GM18505 (cell line): ENCODE data around the gene ZNF80.

Experiments used
- ATAC-seq: cut with Tn5 transposase; IDR thresholded peaks from one replicate; pipeline ENCODE4 v1.9.1; 2021; ENCODE audit not compliant: unreplicated experiment
- POLR2A ChIP-seq: IDR thresholded peaks from 4 replicates; pipeline ENCODE4 v1.6.1; 2011; ENCODE audit warnings: borderline replicate concordance; ENCODE audit not compliant: insufficient read depth, insufficient read length; ENCODE audit errors: extremely low read depth

The ZNF80 gene

DNA sequence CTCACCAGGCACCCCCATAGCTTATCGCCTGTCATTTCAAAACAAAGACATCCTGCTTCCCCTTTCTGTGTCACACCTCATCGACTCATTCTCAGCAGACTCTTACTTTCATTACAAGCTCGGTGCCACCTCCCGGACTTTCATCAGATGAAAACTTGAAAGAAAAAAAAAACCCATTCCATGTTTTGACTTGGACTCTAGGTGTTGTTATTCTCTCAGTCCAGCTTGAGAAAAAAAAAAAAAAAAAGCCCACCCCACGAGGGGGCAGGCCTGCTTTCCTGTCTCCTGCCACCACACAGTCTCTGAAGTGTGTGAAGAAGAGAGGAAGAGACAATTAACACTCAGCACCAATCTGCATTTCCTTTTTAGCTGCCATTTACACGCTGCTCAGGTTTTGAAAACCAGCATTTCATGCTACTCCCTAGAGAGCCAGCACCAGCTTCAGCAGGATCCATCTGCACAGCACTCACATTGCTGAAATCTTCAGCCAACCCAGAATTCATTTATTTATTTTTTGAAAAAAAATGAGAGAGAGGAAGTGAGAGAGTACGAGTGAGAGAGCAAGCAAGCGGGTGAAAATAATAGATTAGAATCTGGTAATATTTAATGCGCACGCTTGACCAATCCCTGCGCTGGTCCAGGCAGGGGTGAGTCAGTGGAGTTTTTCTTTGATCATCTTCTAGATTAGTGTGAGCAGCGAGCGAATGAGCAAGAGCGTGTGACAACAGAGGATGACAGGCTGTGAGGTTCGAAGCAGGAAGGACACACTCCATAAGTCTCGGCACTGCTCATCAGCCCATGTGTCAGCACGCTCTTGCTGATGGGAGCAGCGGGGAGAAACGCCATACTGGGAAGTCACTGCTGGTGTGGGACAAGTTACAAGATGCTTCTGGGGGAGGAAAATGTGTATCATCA lies 23.5 kb downstream of the ZNF80 start:
- ATAC-seq = peak; percentile 82
- no peak for TF ChIP-seq POLR2A

DNA sequence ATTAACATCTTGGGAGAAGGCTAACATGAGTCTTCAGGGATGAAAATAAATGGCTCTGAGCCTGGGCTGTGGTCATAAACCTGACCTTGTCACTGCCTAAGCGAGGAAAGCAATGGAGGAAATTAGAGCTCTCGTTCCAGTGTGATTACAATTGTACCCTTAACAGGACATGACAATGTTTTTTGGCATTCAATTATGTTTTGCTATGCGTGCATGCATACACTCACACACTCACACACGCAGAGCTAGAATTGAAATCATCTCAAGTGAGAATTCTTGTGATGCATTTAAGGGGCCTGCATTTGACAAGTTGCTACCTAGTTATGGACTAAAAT lies 24.1 kb downstream of the ZNF80 start:
- no peak for ATAC-seq
- TF ChIP-seq POLR2A = no peak

DNA sequence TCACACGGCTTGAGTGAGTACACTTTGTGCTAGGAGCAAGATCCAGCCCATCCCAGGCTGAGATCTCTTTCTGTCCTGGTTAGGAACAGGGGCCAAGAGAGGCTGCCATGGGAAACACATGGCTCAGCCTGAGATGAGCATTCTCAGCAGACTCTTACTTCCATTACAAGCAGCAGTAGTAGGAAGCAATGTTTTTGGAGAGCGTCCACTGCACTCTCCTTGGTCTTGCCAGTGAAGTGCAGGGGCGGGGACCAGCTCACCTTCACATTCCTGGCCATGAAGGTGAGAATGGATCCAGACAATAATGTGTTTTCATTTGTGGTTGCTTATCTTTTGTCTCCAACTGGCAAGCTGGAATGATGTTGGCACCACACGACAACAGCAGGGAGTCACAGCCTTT lies 24.7 kb downstream of the ZNF80 start:
- no peak for TF ChIP-seq POLR2A
- no peak for ATAC-seq

DNA sequence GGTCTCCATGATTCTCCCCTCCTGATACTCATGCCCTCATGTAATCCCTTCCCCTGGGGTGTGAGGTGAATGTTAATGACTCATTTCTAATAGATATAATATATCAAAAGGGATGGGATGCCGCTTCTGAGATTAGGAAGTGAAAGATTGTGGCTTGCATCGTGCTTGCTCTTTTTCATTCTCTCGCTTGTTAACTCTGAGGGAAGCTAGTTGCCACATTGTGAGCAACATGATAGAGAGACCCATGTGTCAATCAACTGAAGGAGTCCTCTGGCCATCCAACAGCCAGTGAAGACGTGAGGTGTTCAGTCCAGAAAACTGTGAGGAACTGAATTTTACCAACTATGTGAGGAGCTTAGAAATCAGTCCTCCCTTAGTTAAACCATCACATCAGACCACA lies 29.6 kb downstream of the ZNF80 start:
- no peak for TF ChIP-seq POLR2A
- ATAC-seq = peak; percentile 94

DNA sequence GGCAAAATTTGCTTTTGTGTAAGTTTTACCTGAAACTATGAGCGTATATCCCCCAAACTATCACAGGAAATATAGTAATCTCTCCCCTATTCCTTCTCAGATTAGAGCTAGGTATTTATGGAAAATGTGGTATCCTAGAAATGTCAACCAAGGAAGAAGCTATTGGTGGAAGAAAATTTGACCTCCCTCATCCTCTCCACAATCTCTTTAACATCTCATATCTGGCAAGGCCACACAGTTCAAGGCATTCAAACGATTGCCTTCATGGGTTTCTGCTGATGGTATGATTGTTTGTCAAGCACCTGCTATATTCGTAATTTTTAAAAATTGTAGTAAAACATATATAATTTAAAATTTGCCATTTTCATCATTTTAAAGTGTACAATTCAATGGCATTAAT lies 31.0 kb downstream of the ZNF80 start:
- TF ChIP-seq POLR2A = no peak
- no peak for ATAC-seq

DNA sequence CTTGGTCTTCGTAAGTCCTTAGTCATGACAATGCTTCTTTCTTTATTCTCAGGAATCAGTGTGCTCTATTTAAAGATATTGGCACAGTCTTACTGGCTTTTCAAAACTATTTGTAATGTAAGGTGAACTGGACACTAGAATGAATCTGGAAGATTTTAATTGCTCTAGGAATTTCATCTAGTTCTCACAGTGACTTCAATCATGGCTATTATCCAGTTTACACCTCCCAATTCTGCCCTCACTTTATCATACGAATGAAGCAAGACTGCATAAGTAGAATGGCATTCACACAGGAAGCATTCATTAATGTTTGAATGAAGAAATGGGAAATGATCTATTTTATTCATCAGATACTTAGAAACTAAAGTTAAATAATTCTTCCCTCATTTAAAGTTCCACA lies 31.8 kb downstream of the ZNF80 start:
- no peak for TF ChIP-seq POLR2A
- ATAC-seq = no peak

- ATAC-seq = no peak
- TF ChIP-seq POLR2A = no peak
Measured at GRCh38 chr3:114194750-114195149, 42.6 kb downstream of the ZNF80 start.

DNA sequence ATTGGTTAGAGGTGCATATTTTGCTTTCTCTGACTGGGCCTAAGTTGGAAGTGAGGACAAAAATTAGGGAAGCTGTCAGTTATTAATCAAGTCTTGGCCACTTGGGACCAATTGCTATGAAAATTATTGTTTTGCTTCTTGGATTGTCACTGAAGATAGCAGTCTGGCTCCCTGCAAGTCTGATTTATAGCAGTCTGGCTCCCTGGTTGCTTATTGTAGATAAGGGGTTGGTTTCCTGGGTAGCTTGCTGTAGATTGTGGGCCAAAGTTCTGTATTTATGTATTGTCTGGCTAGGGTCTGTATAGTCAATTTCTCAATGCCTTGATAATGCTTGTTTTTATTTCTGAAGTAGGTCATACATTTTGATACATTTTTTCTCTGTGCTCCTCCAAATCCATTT lies 45.2 kb downstream of the ZNF80 start:
- no peak for TF ChIP-seq POLR2A

DNA sequence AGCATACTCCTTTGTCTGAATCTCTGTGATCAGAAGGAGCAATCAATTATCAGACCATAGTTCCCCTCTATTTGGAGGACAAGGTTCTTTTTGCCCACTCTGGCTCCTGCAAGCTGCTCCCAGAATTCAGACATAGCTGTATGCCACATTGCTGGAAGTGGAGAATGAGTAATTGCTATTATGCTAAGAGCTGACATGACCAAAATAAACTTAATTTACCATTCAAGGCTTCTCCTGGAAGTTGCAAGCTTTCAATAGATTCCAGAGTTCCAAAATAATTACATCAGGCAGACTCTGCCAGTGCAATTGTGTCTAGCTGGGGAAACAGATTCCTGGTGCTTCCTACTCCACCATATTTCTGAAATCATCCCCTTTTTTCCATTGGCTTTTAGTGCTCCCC lies 50.9 kb downstream of the ZNF80 start:
- TF ChIP-seq POLR2A = no peak
- no peak for ATAC-seq

More for the DNA sequence above, 45.2 kb downstream of the ZNF80 start:
- no peak for ATAC-seq
